Activated CD8-positive, alpha-beta memory T cell treated with anti-CD3 and anti-CD28 coated beads, Interleukin-2, amount 10 ng/mL, durations not matched to agents 7 days and 5 days (primary cell): ENCODE data around the gene PGP. TPM values are rescaled to one million over a fixed set of nuclear protein-coding genes. Genes with fewer than 3 reads are reported as not detected.

Experiments used
- ATAC-seq: fragments of 150-1000 bp; cut with Tn5 transposase; one replicate; pipeline ENCODE4 v1.10.0; 2021; ENCODE audit warnings: moderate library complexity
- CTCF ChIA-PET: fragments of 350-600 bp; sonication (Branson Sonifier 250); formaldehyde crosslinking; loops from one replicate; lab custom pipeline; 2021; ENCODE audit warnings: antibody characterized with exemption; lab: Charles Lee
- DNase-seq: peaks from one replicate; pipeline ENCODE4 v3.0.0-alpha.2; 2020
- H3K27ac Mint-ChIP-seq: one replicate; pipeline ENCODE4 v1.8.0; 2021; ENCODE audit warnings: mild to moderate bottlenecking, mixed read lengths
- H3K27me3 Mint-ChIP-seq: one replicate; pipeline ENCODE4 v1.8.0; 2021; ENCODE audit warnings: mixed read lengths
- H3K36me3 Mint-ChIP-seq: one replicate; pipeline ENCODE4 v1.8.0; 2021; ENCODE audit warnings: mild to moderate bottlenecking, mixed read lengths
- H3K4me1 Mint-ChIP-seq: one replicate; pipeline ENCODE4 v1.8.0; 2021; ENCODE audit warnings: mixed read lengths
- H3K4me3 Mint-ChIP-seq: one replicate; pipeline ENCODE4 v1.8.0; 2021; ENCODE audit warnings: mild to moderate bottlenecking, moderate library complexity, mixed read lengths
- H3K9me3 Mint-ChIP-seq: one replicate; pipeline ENCODE4 v1.8.0; 2022; ENCODE audit warnings: low read depth, mixed read lengths
- total RNA-seq, 2 experiments: library from RNA; stranded (reverse); gene quantifications; one replicate each; pipeline ENCODE4 v1.2.3, GENCODE V29; 2021

The PGP gene
- total RNA-seq, 2 experiments from 2014 or later, result 29.8 to 34.8 TPM

- Mint-ChIP-seq H3K27me3 (no peaks in the 10 kb centered on the region), H3K4me3 (no peak overlapping the region), H3K36me3 (no peaks in the 10 kb centered on the region), H3K4me1 (peaks cover 22% of the 10 kb centered on the region), H3K27ac (peak overlapping the region; percentile 36), H3K9me3 (no peaks in the 10 kb centered on the region)
- no peak for DNase-seq
- no peak for ATAC-seq
- CTCF ChIA-PET, result interaction anchor here (0.7 to 2.6 kb wide), 3 partner anchors 21 to 128 kb away, joined by 3 to 18 read pairs (median 4); partner anchors contain the start of genes ECI1 and MLST8
These were observed 11.7 kb upstream of the PGP start for GRCh38 chr16:2226245-2226793.

GRCh38 chr16:2223942-2224486, 9.4 kb upstream of the PGP start:
- peak overlapping the region; percentile 76 for H3K27ac Mint-ChIP-seq
- no peaks in the 10 kb centered on the region for H3K27me3 Mint-ChIP-seq
- DNase-seq, result peak; percentile 65
- no peaks in the 10 kb centered on the region for H3K9me3 Mint-ChIP-seq
- peak; percentile 25 for ATAC-seq
- H3K4me3 Mint-ChIP-seq, result peak overlapping the region; percentile 78
- CTCF ChIA-PET, result interaction anchor here (1.4 kb wide), 1 partner anchor 116 kb away, joined by 3 read pairs; the partner anchor contains the start of gene ABCA3
- no peaks in the 10 kb centered on the region for H3K36me3 Mint-ChIP-seq
- H3K4me1 Mint-ChIP-seq, result peaks cover 22% of the 10 kb centered on the region

- ATAC-seq, result peak; percentile 97
- Mint-ChIP-seq H3K4me3 (peak within 1 kb of the TSS; percentile 78), H3K36me3 (no peaks in the 10 kb centered on the region), H3K4me1 (peaks cover 22% of the 10 kb centered on the region), H3K27me3 (no peaks in the 10 kb centered on the region), H3K9me3 (no peaks in the 10 kb centered on the region), H3K27ac (peak within 1 kb of the TSS; percentile 76)
- CTCF ChIA-PET, result interaction anchor here (1.0 to 1.4 kb wide), 4 partner anchors 9 to 117 kb away, joined by 3 to 4 read pairs (median 3); partner anchors contain the start of genes ABCA3 and PGP
- peak; percentile 100 for DNase-seq
These were observed 8.7 kb upstream of the PGP start, which contains the start of gene E4F1 for GRCh38 chr16:2223221-2223941. TSS of gene E4F1 (plus strand) at chr16:2223591. CDS start at chr16:2223614, 23 bp downstream.

- peak overlapping the region; percentile 57 for H3K27ac Mint-ChIP-seq
- no peaks in the 10 kb centered on the region for H3K27me3 Mint-ChIP-seq
- H3K36me3 Mint-ChIP-seq, result peaks cover 6% of the 10 kb centered on the region
- H3K4me3 Mint-ChIP-seq, result peak overlapping the region; percentile 36
- DNase-seq (no peak), ATAC-seq (no peak)
- CTCF ChIA-PET, result interaction anchor here (1.2 to 1.6 kb wide), 2 partner anchors 10 to 35 kb away, joined by 3 to 5 read pairs; partner anchors contain the start of gene ECI1
- H3K9me3 Mint-ChIP-seq, result no peaks in the 10 kb centered on the region
- peaks cover 22% of the 10 kb centered on the region for H3K4me1 Mint-ChIP-seq
These were observed 1.7 kb upstream of the PGP start for GRCh38 chr16:2216330-2216729.

GRCh38 chr16:2213817-2214718, 572 bp downstream of the PGP start:
- Mint-ChIP-seq H3K9me3 (no peaks in the 10 kb centered on the region), H3K27me3 (no peaks in the 10 kb centered on the region), H3K36me3 (peaks cover 6% of the 10 kb centered on the region), H3K4me1 (peaks cover 22% of the 10 kb centered on the region), H3K27ac (peak overlapping the region; percentile 76), H3K4me3 (peak overlapping the region; percentile 75)
- DNase-seq (no peak), ATAC-seq (no peak)
- CTCF ChIA-PET, result interaction anchor here (0.6 to 1.4 kb wide), 6 partner anchors 8 to 74 kb away, joined by 3 to 9 read pairs (median 3); partner anchors contain the start of gene ECI1

- no peak for DNase-seq
- peaks cover 23% of the 10 kb centered on the region for H3K4me1 Mint-ChIP-seq
- ATAC-seq, result no peak
- peaks cover 8% of the 10 kb centered on the region for H3K36me3 Mint-ChIP-seq
- CTCF ChIA-PET, result interaction anchor here (1.3 kb wide), 1 partner anchor 10 kb away, joined by 3 read pairs; the partner anchor contains the start of gene E4F1
- H3K27me3 Mint-ChIP-seq, result no peaks in the 10 kb centered on the region
- peak overlapping the region; percentile 75 for H3K4me3 Mint-ChIP-seq
- no peaks in the 10 kb centered on the region for H3K9me3 Mint-ChIP-seq
- peak overlapping the region; percentile 76 for H3K27ac Mint-ChIP-seq
These were observed 2.0 kb downstream of the PGP start for GRCh38 chr16:2212362-2213324.

GRCh38 chr16:2211923-2212347, 2.7 kb downstream of the PGP start:
- DNase-seq, result no peak
- Mint-ChIP-seq H3K27me3 (no peaks in the 10 kb centered on the region), H3K4me3 (no peak overlapping the region), H3K9me3 (no peaks in the 10 kb centered on the region), H3K4me1 (peaks cover 29% of the 10 kb centered on the region), H3K36me3 (peaks cover 11% of the 10 kb centered on the region), H3K27ac (peak overlapping the region; percentile 16)
- ATAC-seq, result no peak
- CTCF ChIA-PET, result interaction anchor here (0.6 to 1.3 kb wide), 2 partner anchors 11 to 69 kb away, joined by 3 to 5 read pairs; partner anchors contain the start of gene E4F1

- DNase-seq (no peak), ATAC-seq (no peak)
- Mint-ChIP-seq H3K9me3 (no peaks in the 10 kb centered on the region), H3K27ac (no peak within 1 kb of the TSS), H3K4me3 (no peak within 1 kb of the TSS), H3K4me1 (peaks cover 33% of the 10 kb centered on the region), H3K27me3 (no peaks in the 10 kb centered on the region), H3K36me3 (peaks cover 14% of the 10 kb centered on the region)
- CTCF ChIA-PET, result no interaction called here
These were observed 4.0 kb downstream of the PGP start, which contains the start of gene BRICD5 for GRCh38 chr16:2210386-2211365. TSS of gene BRICD5 (minus strand) at chr16:2210863. CDS start at chr16:2210833, 30 bp downstream.

GRCh38 chr16:2210009-2210332, 4.7 kb downstream of the PGP start:
- no peaks in the 10 kb centered on the region for H3K9me3 Mint-ChIP-seq
- no peak for ATAC-seq
- H3K4me1 Mint-ChIP-seq, result peaks cover 32% of the 10 kb centered on the region
- no peak for DNase-seq
- peaks cover 14% of the 10 kb centered on the region for H3K36me3 Mint-ChIP-seq
- H3K4me3 Mint-ChIP-seq, result no peak overlapping the region
- CTCF ChIA-PET, result no interaction called here
- H3K27me3 Mint-ChIP-seq, result no peaks in the 10 kb centered on the region
- H3K27ac Mint-ChIP-seq, result no peak overlapping the region

GRCh38 chr16:2209258-2210008, 5.2 kb downstream of the PGP start:
- DNase-seq, result no peak
- ATAC-seq, result no peak
- H3K4me1 Mint-ChIP-seq, result peaks cover 35% of the 10 kb centered on the region
- H3K4me3 Mint-ChIP-seq, result no peak overlapping the region
- H3K27ac Mint-ChIP-seq, result no peak overlapping the region
- CTCF ChIA-PET, result no interaction called here
- no peaks in the 10 kb centered on the region for H3K27me3 Mint-ChIP-seq
- H3K9me3 Mint-ChIP-seq, result no peaks in the 10 kb centered on the region
- H3K36me3 Mint-ChIP-seq, result peaks cover 16% of the 10 kb centered on the region
